ENCODE measurements around the gene SLC36A3. TPM values are rescaled to one million over a fixed set of nuclear protein-coding genes. Genes with fewer than 3 reads are reported as not detected.
A peak's percentile ranks its signal among the peaks of the same experiment; 100 is the strongest.

SLC36A3 gene
- total RNA-seq, 2 donors from 2014 or later = 0.28 TPM; not detected in 1

- DNase-seq (ENCODE audit: low spot score) = no peak
- H3K4me3 ChIP-seq = peak overlapping the region; percentile 51 to 63
- H3K27ac ChIP-seq = peak overlapping the region; percentile 55 to 65
- H3K36me3 ChIP-seq = no peaks in the 10 kb centered on the region
- no peaks in the 10 kb centered on the region for H3K9me3 ChIP-seq
- intact Hi-C loops (cut with DNase I) = loop anchor here (10.0 kb wide), 1 partner anchor 421 kb away; no protein-coding TSS in a partner anchor
- H3K27me3 ChIP-seq (replicated peaks; ENCODE audit: insufficient read depth) = no peaks in the 10 kb centered on the region
- TF ChIP-seq POLR2AphosphoS5 (IDR thresholded peaks at IDR 0.05) = no peak
- 16% methylated on average over 5 of the region's 5 CpGs for WGBS
- H3K4me1 ChIP-seq (replicated peaks) = no peaks in the 10 kb centered on the region
These were observed 50.0 kb downstream of the SLC36A3 start for GRCh38 chr5:151253605-151253950.

GRCh38 chr5:151252762-151253604 lies 50.6 kb downstream of the SLC36A3 start, which contains the start of gene GM2A:
Gene GM2A (plus strand): TSS chr5:151253185. CDS start chr5:151253217, 32 bp downstream.
- peak; percentile 99 for DNase-seq (ENCODE audit: low spot score)
- WGBS = under 1% methylated on average over 49 of the region's 52 CpGs
- peak; percentile 98 for TF ChIP-seq POLR2AphosphoS5 (IDR thresholded peaks at IDR 0.05)
- TF ChIP-seq POLR2A (IDR thresholded peaks at IDR 0.05) = peak; percentile 94
- peak in 1 of 4 experiments; percentile 17 for TF ChIP-seq CTCF (IDR thresholded peaks at IDR 0.05)

GRCh38 chr5:151251621-151252020 lies 51.9 kb downstream of the SLC36A3 start:
- intact Hi-C loops (cut with DNase I) = loop anchor here (10.0 kb wide), 1 partner anchor 423 kb away; no protein-coding TSS in a partner anchor
- Histone ChIP-seq H3K27ac (no peak overlapping the region), H3K36me3 (no peaks in the 10 kb centered on the region), H3K4me3 (no peak overlapping the region), H3K9me3 (no peaks in the 10 kb centered on the region), H3K4me1 (replicated peaks) (no peaks in the 10 kb centered on the region), H3K27me3 (replicated peaks; ENCODE audit: insufficient read depth) (no peaks in the 10 kb centered on the region)
- TF ChIP-seq CTCF (IDR thresholded peaks at IDR 0.05) = no peak
- no peak for TF ChIP-seq POLR2AphosphoS5 (IDR thresholded peaks at IDR 0.05)
- no peak for TF ChIP-seq POLR2A (IDR thresholded peaks at IDR 0.05)
- 95% methylated on average over 4 of the region's 4 CpGs for WGBS
- no peak for DNase-seq (ENCODE audit: low spot score)

More at GRCh38 chr5:151252762-151253604, 50.6 kb downstream of the SLC36A3 start, which contains the start of gene GM2A:
- Histone ChIP-seq H3K9me3 (no peaks in the 10 kb centered on the region), H3K36me3 (no peaks in the 10 kb centered on the region), H3K27me3 (replicated peaks; ENCODE audit: insufficient read depth) (no peaks in the 10 kb centered on the region), H3K4me1 (replicated peaks) (no peaks in the 10 kb centered on the region), H3K4me3 (peak within 1 kb of the TSS; percentile 51 to 63), H3K27ac (peak within 1 kb of the TSS; percentile 55 to 65)
- intact Hi-C loops (cut with DNase I) = loop anchor here (10.0 kb wide), 1 partner anchor 422 kb away; no protein-coding TSS in a partner anchor

- Histone ChIP-seq H3K4me3 (no peak overlapping the region), H3K9me3 (no peaks in the 10 kb centered on the region), H3K27ac (no peak overlapping the region), H3K36me3 (no peaks in the 10 kb centered on the region), H3K4me1 (replicated peaks) (no peaks in the 10 kb centered on the region), H3K27me3 (replicated peaks; ENCODE audit: insufficient read depth) (no peaks in the 10 kb centered on the region)
- intact Hi-C loops (cut with DNase I) = loop anchor here (10.0 kb wide), 1 partner anchor 424 kb away; no protein-coding TSS in a partner anchor
- no peak for TF ChIP-seq CTCF (IDR thresholded peaks at IDR 0.05)
- no peak for TF ChIP-seq POLR2A (IDR thresholded peaks at IDR 0.05)
- TF ChIP-seq POLR2AphosphoS5 (IDR thresholded peaks at IDR 0.05) = no peak
- WGBS = 84% methylated on average over 5 of the region's 5 CpGs
- no peak for DNase-seq (ENCODE audit: low spot score)
These were observed 52.5 kb downstream of the SLC36A3 start for GRCh38 chr5:151251001-151251551.

GRCh38 chr5:151250346-151251000 lies 53.1 kb downstream of the SLC36A3 start:
- intact Hi-C loops (cut with DNase I) = loop anchor here (10.0 kb wide), 1 partner anchor 424 kb away; no protein-coding TSS in a partner anchor
- H3K27me3 ChIP-seq (replicated peaks; ENCODE audit: insufficient read depth) = no peaks in the 10 kb centered on the region
- 86% methylated on average over 10 of the region's 10 CpGs for WGBS
- no peak overlapping the region for H3K27ac ChIP-seq
- DNase-seq (ENCODE audit: low spot score) = no peak
- no peak overlapping the region for H3K4me3 ChIP-seq
- H3K9me3 ChIP-seq = no peaks in the 10 kb centered on the region
- no peaks in the 10 kb centered on the region for H3K4me1 ChIP-seq (replicated peaks)
- TF ChIP-seq CTCF (IDR thresholded peaks at IDR 0.05) (no peak), POLR2A (IDR thresholded peaks at IDR 0.05) (no peak), POLR2AphosphoS5 (IDR thresholded peaks at IDR 0.05) (no peak)
- no peaks in the 10 kb centered on the region for H3K36me3 ChIP-seq
